ENCODE results near the gene IRF2BPL.

The IRF2BPL gene

DNA sequence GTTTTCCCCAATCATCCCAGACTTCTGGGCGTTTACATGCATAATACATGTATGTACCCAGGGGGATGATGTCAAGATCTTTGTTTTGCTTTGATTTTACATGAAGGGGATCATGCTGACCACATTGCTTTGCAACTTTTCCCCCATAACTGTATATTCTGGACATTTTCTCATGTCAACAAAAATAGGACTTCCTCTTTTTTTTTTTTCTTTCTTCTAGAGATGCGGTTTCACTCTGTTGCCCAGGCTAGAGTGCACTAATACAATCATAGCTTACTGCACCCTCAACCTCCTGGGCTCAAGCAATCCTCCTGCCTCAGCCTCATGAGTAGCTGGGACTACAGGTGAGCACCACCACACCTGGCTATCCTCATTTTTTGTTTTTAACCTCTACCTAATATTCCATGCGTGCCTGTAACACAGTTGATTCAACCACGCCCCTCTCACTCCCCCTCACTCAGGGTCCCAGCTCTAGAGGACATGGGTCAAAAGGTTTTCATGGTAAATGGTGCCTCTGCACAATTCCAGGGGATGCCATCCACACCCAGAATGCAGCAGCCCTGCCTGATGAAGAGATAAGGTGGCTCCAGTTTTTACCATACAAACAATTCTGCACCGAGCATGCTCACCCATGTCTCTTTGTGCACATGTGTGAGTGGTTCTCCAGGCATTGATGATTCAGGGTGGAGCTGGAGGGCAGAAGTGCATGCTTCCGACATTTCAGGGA lies 37.5 kb upstream of the IRF2BPL start:
- peaks cover 10 to 50% (median 33%) of the 10 kb centered on the region in 5 donors for H3K4me1 ChIP-seq (ENCODE audit: control insufficient read depth in 5 of 5, insufficient read depth in 5 of 5, low read length in 5 of 5)
- no peaks in the 10 kb centered on the region for H3K27me3 ChIP-seq (ENCODE audit: control insufficient read depth in 5 of 5, insufficient read depth in 4 of 5, low read length in 5 of 5)
- H3K36me3 ChIP-seq (ENCODE audit: control insufficient read depth in 5 of 5, insufficient read depth in 5 of 5, low read length in 5 of 5), result no peaks in the 10 kb centered on the region
- H3K9me3 ChIP-seq (ENCODE audit: control insufficient read depth in 5 of 5, low read length in 5 of 5), result no peaks in the 10 kb centered on the region
- no peak overlapping the region for H3K9ac ChIP-seq (ENCODE audit: low read length in 5 of 5)
- H3K27ac ChIP-seq (ENCODE audit: low read depth, low read length), result no peak overlapping the region
- H3K4me3 ChIP-seq (ENCODE audit: low read depth in 1 of 5, low read length in 5 of 5), result no peak overlapping the region

DNA sequence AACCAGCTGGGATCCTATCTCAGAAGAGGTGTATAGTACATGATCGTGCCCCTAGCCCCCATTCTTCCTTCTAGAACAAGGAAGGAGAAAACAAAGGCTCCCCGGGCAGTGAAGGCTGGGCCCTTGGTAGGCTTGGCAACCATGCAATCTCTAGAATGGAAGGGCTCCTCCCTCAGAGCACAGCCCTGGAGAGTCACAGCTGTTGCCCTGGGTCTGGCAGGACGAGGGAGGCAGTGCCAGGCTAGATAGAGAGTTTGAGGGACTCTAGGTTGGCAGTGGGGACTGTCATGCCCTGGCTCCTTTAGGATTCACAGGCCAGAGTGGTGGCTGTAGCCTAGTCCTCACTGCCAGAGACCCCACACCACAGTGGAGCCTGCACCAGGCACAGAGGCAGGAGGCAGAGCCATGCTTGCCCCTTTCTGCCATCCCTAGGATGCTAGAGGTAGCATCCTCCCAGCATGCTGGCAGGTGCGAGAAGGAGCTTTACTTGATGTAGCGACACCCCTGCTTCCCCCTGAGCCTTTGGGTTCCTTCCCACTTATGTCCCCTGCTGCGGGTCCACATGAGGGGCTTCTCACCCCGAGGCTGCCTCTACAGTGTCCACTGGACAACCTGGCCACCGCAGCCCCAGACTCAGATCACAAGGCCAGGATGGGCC lies 36.1 kb upstream of the IRF2BPL start:
- Histone ChIP-seq H3K4me3 (ENCODE audit: low read depth in 1 of 5, low read length in 5 of 5) (no peak overlapping the region), H3K4me1 (ENCODE audit: control insufficient read depth in 5 of 5, insufficient read depth in 5 of 5, low read length in 5 of 5) (peaks cover 4 to 38% (median 23%) of the 10 kb centered on the region in 5 donors), H3K27ac (ENCODE audit: low read depth, low read length) (no peak overlapping the region), H3K9ac (ENCODE audit: low read length in 5 of 5) (no peak overlapping the region), H3K36me3 (ENCODE audit: control insufficient read depth in 5 of 5, insufficient read depth in 5 of 5, low read length in 5 of 5) (no peaks in the 10 kb centered on the region), H3K9me3 (ENCODE audit: control insufficient read depth in 5 of 5, low read length in 5 of 5) (no peaks in the 10 kb centered on the region), H3K27me3 (ENCODE audit: control insufficient read depth in 5 of 5, insufficient read depth in 4 of 5, low read length in 5 of 5) (no peaks in the 10 kb centered on the region)

DNA sequence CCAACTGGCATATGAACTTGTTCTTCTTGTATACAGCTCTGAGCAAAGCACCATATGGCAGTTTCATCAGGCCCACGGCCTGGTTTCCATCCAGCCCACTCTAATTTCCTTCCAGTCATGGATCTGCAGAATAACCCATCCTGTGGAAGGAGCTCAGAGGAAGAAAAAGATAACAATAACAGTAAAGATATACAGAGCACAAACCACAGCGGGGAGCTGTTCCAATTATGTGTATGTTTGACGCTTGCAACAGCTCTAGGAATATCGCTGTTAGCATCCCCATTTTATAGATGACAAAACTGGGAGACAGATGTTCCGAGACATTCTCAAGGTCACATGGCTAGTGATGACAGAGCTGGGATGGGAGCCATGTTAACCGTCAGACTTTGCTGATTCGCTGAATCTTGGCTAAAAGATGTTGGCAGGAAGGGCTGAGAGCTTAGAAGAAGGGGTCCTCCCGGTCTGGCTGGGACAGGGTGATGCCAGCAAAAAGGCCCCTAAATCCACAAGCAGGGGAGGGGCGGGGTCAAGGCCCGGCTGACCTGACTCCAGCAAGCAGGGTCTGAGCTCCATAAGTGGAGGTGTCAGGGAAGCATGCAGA lies 35.2 kb upstream of the IRF2BPL start:
- Histone ChIP-seq H3K36me3 (ENCODE audit: control insufficient read depth in 5 of 5, insufficient read depth in 5 of 5, low read length in 5 of 5) (no peaks in the 10 kb centered on the region), H3K9ac (ENCODE audit: low read length in 5 of 5) (no peak overlapping the region), H3K9me3 (ENCODE audit: control insufficient read depth in 5 of 5, low read length in 5 of 5) (no peaks in the 10 kb centered on the region), H3K4me3 (ENCODE audit: low read depth in 1 of 5, low read length in 5 of 5) (no peak overlapping the region), H3K27ac (ENCODE audit: low read depth, low read length) (no peak overlapping the region), H3K27me3 (ENCODE audit: control insufficient read depth in 5 of 5, insufficient read depth in 4 of 5, low read length in 5 of 5) (no peaks in the 10 kb centered on the region), H3K4me1 (ENCODE audit: control insufficient read depth in 5 of 5, insufficient read depth in 5 of 5, low read length in 5 of 5) (peaks cover 5 to 39% (median 23%) of the 10 kb centered on the region in 5 donors)

DNA sequence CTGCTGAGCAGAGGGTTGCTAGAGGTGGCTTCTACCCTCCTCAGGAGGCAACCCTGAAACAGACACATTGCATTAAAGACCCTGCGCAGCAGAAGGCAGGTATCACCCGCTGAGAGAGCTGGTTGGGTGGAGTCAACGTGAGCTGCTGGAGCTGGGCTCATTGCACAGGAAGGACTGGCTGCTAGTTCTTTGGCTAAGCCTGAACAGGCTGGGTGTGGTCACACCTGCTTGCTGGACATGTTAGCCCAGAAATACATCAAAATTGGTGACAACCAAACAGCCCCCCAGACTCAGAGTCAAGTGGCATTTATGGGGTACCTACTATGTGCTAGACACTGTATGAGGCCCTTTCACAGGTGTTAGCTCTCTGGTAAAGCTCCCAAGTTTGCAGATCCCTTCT lies 33.8 kb upstream of the IRF2BPL start:
- no peaks in the 10 kb centered on the region for H3K36me3 ChIP-seq (ENCODE audit: control insufficient read depth in 5 of 5, insufficient read depth in 5 of 5, low read length in 5 of 5)

GRCh38 chr14:77061630-77062257 lies 33.2 kb upstream of the IRF2BPL start:
- Histone ChIP-seq H3K27ac (ENCODE audit: low read depth, low read length) (no peak overlapping the region), H3K27me3 (ENCODE audit: control insufficient read depth in 5 of 5, insufficient read depth in 4 of 5, low read length in 5 of 5) (no peaks in the 10 kb centered on the region), H3K4me1 (ENCODE audit: control insufficient read depth in 5 of 5, insufficient read depth in 5 of 5, low read length in 5 of 5) (peaks cover 3 to 31% (median 15%) of the 10 kb centered on the region in 5 donors), H3K36me3 (ENCODE audit: control insufficient read depth in 5 of 5, insufficient read depth in 5 of 5, low read length in 5 of 5) (no peaks in the 10 kb centered on the region), H3K9me3 (ENCODE audit: control insufficient read depth in 5 of 5, low read length in 5 of 5) (no peaks in the 10 kb centered on the region), H3K4me3 (ENCODE audit: low read depth in 1 of 5, low read length in 5 of 5) (no peak overlapping the region), H3K9ac (ENCODE audit: low read length in 5 of 5) (no peak overlapping the region)

More for the DNA sequence above, 33.8 kb upstream of the IRF2BPL start:
- no peaks in the 10 kb centered on the region for H3K9me3 ChIP-seq (ENCODE audit: control insufficient read depth in 5 of 5, low read length in 5 of 5)
- no peak overlapping the region for H3K9ac ChIP-seq (ENCODE audit: low read length in 5 of 5)
- H3K27ac ChIP-seq (ENCODE audit: low read depth, low read length), result no peak overlapping the region
- no peak overlapping the region for H3K4me3 ChIP-seq (ENCODE audit: low read depth in 1 of 5, low read length in 5 of 5)
- H3K27me3 ChIP-seq (ENCODE audit: control insufficient read depth in 5 of 5, insufficient read depth in 4 of 5, low read length in 5 of 5), result no peaks in the 10 kb centered on the region
- H3K4me1 ChIP-seq (ENCODE audit: control insufficient read depth in 5 of 5, insufficient read depth in 5 of 5, low read length in 5 of 5), result peaks cover 3 to 34% (median 16%) of the 10 kb centered on the region in 5 donors

GRCh38 chr14:77059276-77059915 lies 30.9 kb upstream of the IRF2BPL start:
- Histone ChIP-seq H3K9me3 (ENCODE audit: control insufficient read depth in 5 of 5, low read length in 5 of 5) (peaks cover 0 to 6% (median 6%) of the 10 kb centered on the region in 5 donors), H3K9ac (ENCODE audit: low read length in 5 of 5) (no peak overlapping the region), H3K27ac (ENCODE audit: low read depth, low read length) (no peak overlapping the region)

DNA sequence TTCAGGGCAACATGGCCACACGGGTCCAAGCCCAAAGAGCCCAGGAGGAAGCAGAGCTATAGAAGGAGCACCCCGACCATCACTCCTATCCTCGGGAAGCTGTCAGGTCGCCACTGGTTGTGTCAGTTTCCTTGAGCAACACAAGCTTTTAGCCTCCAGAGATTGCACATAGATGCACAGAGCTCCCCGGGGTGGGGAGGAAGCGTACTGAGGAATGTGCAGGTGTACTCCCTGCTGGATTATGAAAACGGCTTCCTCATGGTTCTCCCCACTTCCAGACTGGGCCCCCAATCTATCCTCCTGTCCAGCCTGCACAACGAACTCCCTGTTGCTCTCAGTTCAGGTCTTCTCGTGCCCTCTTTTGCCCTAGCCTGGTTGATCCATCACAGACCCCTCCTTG lies 30.3 kb upstream of the IRF2BPL start:
- Histone ChIP-seq H3K27me3 (ENCODE audit: control insufficient read depth in 5 of 5, insufficient read depth in 4 of 5, low read length in 5 of 5) (no peaks in the 10 kb centered on the region), H3K9me3 (ENCODE audit: control insufficient read depth in 5 of 5, low read length in 5 of 5) (peaks cover 0 to 6% (median 6%) of the 10 kb centered on the region in 5 donors), H3K27ac (ENCODE audit: low read depth, low read length) (no peak overlapping the region), H3K36me3 (ENCODE audit: control insufficient read depth in 5 of 5, insufficient read depth in 5 of 5, low read length in 5 of 5) (no peaks in the 10 kb centered on the region), H3K4me3 (ENCODE audit: low read depth in 1 of 5, low read length in 5 of 5) (no peak overlapping the region), H3K4me1 (ENCODE audit: control insufficient read depth in 5 of 5, insufficient read depth in 5 of 5, low read length in 5 of 5) (peaks cover 0 to 26% (median 8%) of the 10 kb centered on the region in 5 donors), H3K9ac (ENCODE audit: low read length in 5 of 5) (no peak overlapping the region)

More at GRCh38 chr14:77059276-77059915, 30.9 kb upstream of the IRF2BPL start:
- Histone ChIP-seq H3K27me3 (ENCODE audit: control insufficient read depth in 5 of 5, insufficient read depth in 4 of 5, low read length in 5 of 5) (no peaks in the 10 kb centered on the region), H3K36me3 (ENCODE audit: control insufficient read depth in 5 of 5, insufficient read depth in 5 of 5, low read length in 5 of 5) (no peaks in the 10 kb centered on the region), H3K4me3 (ENCODE audit: low read depth in 1 of 5, low read length in 5 of 5) (no peak overlapping the region), H3K4me1 (ENCODE audit: control insufficient read depth in 5 of 5, insufficient read depth in 5 of 5, low read length in 5 of 5) (peaks cover 0 to 30% (median 8%) of the 10 kb centered on the region in 5 donors)

- Histone ChIP-seq H3K4me1 (ENCODE audit: control insufficient read depth in 5 of 5, insufficient read depth in 5 of 5, low read length in 5 of 5) (peaks cover 1 to 24% (median 12%) of the 10 kb centered on the region in 5 donors), H3K4me3 (ENCODE audit: low read depth in 1 of 5, low read length in 5 of 5) (no peak overlapping the region), H3K9ac (ENCODE audit: low read length in 5 of 5) (no peak overlapping the region), H3K27ac (ENCODE audit: low read depth, low read length) (no peak overlapping the region), H3K27me3 (ENCODE audit: control insufficient read depth in 5 of 5, insufficient read depth in 4 of 5, low read length in 5 of 5) (no peaks in the 10 kb centered on the region), H3K36me3 (ENCODE audit: control insufficient read depth in 5 of 5, insufficient read depth in 5 of 5, low read length in 5 of 5) (no peaks in the 10 kb centered on the region), H3K9me3 (ENCODE audit: control insufficient read depth in 5 of 5, low read length in 5 of 5) (peaks cover 0 to 6% (median 6%) of the 10 kb centered on the region in 5 donors)
Observed at GRCh38 chr14:77058117-77058516, 29.6 kb upstream of the IRF2BPL start.

DNA sequence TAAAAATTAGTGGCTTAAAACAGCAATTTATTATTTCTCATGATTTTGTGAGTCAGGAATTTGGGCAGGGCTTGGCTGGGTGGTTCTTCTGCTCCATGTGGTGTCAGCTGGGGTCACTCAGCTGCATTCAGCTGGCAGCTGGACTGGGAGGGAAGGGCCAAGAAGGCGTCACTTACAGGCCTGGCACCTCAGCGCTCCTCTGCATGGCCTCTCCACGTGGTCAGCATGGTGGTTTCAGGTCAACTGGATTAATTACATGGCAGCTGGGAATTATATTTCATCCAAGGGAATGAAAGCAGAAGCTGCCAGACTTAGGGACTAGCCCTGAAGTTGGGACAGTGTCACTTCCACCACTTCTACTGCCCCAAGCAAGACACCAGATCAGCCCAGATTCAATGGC lies 27.5 kb upstream of the IRF2BPL start:
- Histone ChIP-seq H3K9ac (ENCODE audit: low read length in 5 of 5) (no peak overlapping the region), H3K27me3 (ENCODE audit: control insufficient read depth in 5 of 5, insufficient read depth in 4 of 5, low read length in 5 of 5) (no peaks in the 10 kb centered on the region), H3K36me3 (ENCODE audit: control insufficient read depth in 5 of 5, insufficient read depth in 5 of 5, low read length in 5 of 5) (no peaks in the 10 kb centered on the region), H3K4me3 (ENCODE audit: low read depth in 1 of 5, low read length in 5 of 5) (no peak overlapping the region), H3K4me1 (ENCODE audit: control insufficient read depth in 5 of 5, insufficient read depth in 5 of 5, low read length in 5 of 5) (peaks cover 5 to 39% (median 27%) of the 10 kb centered on the region in 5 donors), H3K9me3 (ENCODE audit: control insufficient read depth in 5 of 5, low read length in 5 of 5) (peaks cover 0 to 6% (median 6%) of the 10 kb centered on the region in 5 donors), H3K27ac (ENCODE audit: low read depth, low read length) (no peak overlapping the region)
